ENCODE measurements around the gene CACNA2D4.

The CACNA2D4 gene

GRCh38 chr12:1917172-1918070, 1.0 kb downstream of the CACNA2D4 start:
- DNase-seq, result no peak

- no peak for DNase-seq
Measured at GRCh38 chr12:1916371-1917171, 1.9 kb downstream of the CACNA2D4 start.

GRCh38 chr12:1915082-1915968, 3.1 kb downstream of the CACNA2D4 start:
- no peak for DNase-seq

- DNase-seq, result no peak
Measured at GRCh38 chr12:1914114-1914911, 4.1 kb downstream of the CACNA2D4 start.

GRCh38 chr12:1913377-1914113, 4.9 kb downstream of the CACNA2D4 start:
- DNase-seq, result no peak

GRCh38 chr12:1912580-1913376, 5.7 kb downstream of the CACNA2D4 start:
- DNase-seq, result no peak

- DNase-seq, result no peak
Measured at GRCh38 chr12:1911598-1912575, 6.6 kb downstream of the CACNA2D4 start.

- no peak for DNase-seq
Measured at GRCh38 chr12:1910468-1910867, 8.0 kb downstream of the CACNA2D4 start.

- no peak for DNase-seq
Measured at GRCh38 chr12:1908758-1909157, 9.7 kb downstream of the CACNA2D4 start.

GRCh38 chr12:1907652-1908611, 10.5 kb downstream of the CACNA2D4 start:
- DNase-seq, result no peak

GRCh38 chr12:1906579-1906978, 11.9 kb downstream of the CACNA2D4 start:
- DNase-seq, result no peak

- no peak for DNase-seq
Measured at GRCh38 chr12:1904875-1905274, 13.6 kb downstream of the CACNA2D4 start.

GRCh38 chr12:1896964-1897363, 21.5 kb downstream of the CACNA2D4 start:
- no peak for DNase-seq

GRCh38 chr12:1890810-1891209, 27.6 kb downstream of the CACNA2D4 start:
- DNase-seq, result no peak

- DNase-seq, result no peak
Measured at GRCh38 chr12:1890119-1890703, 28.2 kb downstream of the CACNA2D4 start.

GRCh38 chr12:1888923-1889322, 29.5 kb downstream of the CACNA2D4 start:
- DNase-seq, result no peak

- DNase-seq, result no peak
Measured at GRCh38 chr12:1886396-1887008, 31.9 kb downstream of the CACNA2D4 start.
